Middle frontal gyrus (tissue), 1 donor: ENCODE results near the gene HIPK1.
"Not testable (repeated sequence)": the region's sequence is repeated elsewhere in the genome, so short reads cannot be mapped to it uniquely, and the experiment has no call there.

ENCODE experiments used
- DNase-seq: peaks from one replicate; pipeline ENCODE4 v3.0.0-alpha.2; 2015; ENCODE audit warnings: low spot score; ENCODE audit errors: extremely low spot score

HIPK1 gene

DNA sequence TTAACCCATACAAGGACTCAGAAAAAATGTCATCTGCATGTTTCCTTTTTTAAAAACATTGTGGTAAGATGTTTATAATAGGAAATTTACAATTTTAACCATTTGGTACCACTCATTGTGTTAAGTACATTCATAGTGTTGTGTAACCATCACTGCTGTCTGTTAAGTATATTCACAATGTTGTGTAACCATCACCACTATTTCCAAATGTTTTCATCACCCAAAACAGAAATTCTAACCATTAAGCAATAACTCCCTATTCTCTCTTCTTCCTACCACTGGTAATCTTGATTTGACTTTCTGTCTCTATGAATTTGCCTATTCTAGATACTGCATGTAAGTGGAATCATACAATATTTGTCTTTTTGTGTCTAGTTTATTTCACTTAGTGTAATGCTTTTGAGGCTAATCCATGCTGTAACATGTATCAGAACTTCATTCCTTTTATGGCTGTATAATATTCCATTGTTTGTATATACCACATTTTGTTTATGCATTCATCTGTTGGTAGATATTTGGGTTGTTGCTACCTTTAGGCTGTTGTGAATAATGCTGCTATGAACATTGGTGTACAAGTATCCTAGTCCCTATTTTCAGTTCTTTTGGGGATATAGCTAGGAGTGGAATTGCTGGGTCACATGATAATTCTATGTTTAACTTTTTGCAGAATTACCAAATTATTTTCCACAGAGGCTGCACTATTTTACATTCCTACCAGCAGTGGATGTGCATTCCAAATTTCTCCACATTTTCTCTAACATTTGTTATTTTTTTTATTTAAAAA is 14.1 kb downstream of the HIPK1 start:
- DNase-seq: no peak

DNA sequence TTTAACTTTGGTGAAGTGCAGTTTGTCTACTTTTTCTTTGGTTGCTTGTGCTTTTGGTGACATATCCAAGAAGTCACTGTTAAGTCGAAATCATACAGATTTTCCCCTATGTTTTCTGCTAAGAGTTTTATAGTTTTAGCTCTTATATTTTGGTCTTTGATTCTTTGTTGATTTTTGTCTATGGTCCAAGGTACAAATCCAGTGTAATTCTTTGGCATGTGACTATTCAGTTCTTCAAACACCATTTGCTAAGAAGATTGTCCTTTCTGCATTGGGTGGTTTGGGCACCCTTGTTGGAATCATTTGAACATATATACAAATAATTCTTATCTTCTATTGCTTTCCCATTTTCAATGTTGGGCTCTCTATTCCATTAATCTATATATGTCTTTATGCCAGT is 16.2 kb downstream of the HIPK1 start:
- DNase-seq: no peak

DNA sequence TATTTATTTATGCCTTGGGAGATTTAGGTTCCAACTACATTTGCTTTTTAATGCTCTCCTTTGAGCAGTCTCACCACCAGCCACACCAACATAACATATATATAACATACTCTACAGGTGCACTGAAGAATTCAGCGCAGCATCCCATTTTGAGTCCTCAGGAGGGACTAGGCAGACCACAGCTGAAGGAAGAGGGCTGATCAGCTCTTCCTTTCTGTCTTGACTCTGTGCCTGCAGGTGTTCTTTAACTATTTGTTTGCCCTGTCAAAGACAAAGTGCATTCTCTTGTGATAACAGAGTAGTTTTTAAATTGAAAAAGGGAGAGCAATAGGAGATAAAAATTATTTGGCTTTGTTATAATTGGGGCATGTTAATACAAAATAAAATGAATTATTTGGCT is 17.0 kb downstream of the HIPK1 start:
- DNase-seq: no peak

DNA sequence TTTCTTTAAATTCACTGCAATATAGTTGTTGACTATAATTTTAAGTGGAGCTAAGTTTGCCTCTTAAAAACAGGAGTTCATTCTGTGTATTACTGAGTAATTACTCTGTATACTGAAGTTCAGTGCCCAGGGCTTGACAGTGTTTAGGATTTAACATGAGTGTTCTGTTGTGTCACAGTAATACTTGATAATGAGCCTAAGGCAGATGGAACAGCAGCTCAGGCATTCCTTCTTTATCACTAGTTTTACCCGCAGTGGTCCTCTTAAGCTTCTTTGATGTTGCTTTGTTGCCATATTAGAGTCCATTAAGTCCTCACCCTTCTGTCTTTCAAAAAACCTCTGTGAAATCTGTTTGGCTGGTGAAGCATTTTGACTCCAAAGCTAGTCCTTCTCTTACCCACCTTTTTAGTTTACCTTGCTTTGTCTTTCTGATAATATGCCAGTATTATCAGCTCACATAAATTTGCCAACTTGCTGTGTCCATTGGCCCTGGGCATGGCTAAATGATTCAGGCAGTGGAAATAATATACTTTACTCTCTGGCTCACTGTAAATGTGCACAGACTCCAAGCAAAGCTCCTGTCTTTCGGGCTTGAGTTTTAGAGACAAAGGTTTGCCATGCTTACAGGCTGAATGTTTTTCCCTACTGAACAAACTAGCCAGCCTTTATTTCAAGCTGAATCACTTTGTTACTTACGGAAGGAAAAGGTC is 17.7 kb downstream of the HIPK1 start:
- DNase-seq: no peak

DNA sequence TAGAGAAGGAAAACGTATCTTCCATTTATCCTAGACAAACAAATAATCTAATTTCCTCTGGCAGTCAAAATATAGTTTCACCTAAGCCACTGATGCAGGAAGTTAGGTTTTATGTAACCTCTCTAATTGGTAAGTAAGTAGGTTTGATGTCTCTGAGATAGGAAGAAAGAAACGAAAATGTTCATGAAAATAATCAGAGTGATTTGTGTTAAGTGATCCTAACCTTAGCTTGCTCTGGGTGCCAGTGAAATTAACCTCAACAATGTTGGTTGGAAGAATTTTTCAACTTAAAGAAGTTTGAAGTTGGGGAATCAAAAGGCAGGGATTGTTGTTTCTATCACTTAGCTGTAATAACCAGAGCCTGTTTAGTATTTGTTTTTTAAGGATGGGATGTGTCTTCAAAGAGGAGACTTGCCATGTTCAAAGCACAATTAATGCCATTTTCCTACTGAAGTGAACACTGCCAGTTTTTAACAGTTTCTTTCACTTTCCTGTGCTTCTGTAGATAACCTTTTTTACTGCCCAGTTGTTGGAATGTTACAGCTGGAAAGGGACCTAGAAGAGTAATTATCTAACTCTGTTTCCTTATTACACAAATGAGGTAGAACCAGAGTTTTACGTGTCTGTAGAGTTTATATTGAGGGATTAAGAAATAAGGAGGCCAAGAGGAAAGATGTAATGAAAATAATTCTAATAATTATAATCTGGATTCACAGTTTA is 18.4 kb downstream of the HIPK1 start:
- DNase-seq: no peak

DNA sequence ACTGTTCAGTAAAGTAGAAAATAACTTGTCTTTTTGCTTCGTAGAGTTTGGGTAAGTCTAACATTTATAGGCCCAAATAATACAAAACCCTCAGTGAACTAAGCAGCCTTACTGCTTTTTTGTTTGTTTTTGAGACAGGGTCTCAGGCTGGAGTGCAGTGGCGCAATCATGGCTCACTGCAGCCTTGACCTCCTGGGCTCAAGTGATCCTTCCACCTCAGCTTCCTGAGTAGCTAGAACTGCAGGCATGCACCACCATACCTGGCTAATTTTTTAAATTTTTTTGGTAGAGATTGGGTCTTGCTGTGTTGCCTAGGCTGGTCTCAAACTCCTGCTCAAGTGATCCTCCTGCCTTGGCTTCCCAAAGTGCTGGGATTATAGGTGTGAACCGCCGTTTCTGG is 19.0 kb downstream of the HIPK1 start:
- DNase-seq: not testable (repeated sequence)

DNA sequence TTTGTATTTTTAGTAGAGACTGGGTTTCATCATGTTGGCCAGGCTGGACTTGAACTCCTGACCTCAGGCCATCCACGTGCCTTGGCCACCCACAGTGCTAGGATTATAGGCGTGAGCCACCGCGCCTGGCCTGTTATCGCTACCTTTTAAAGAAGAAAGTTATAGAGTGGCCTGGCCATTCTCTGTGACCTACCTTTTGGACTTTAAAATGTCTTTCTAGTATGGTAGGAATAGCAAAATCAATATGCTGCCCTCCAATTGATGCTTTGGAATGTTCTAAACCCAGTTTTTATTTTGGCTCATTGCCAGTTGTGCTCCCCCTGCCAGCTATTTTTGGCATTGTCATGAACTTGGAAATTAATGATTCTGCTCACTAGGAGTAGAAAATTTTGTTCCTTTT is 19.9 kb downstream of the HIPK1 start:
- DNase-seq: no peak

DNA sequence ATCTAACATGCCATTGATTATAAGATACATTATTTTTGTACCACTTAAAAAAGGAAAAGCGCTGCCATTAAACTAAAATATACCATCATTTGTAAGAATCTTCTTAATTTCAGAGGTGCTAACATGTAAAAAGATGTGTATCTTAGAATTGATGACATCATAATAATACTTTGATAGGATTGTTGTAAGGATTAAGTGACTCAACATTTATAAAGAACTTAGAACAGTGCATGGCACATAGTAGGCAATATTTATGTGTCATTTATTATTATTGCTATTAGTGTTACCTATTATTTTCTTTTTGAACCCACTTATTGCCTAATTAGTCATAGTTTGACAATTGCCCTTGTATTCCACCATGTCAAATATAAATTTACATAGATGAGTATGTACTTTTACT is 21.8 kb downstream of the HIPK1 start:
- no peak for DNase-seq

DNA sequence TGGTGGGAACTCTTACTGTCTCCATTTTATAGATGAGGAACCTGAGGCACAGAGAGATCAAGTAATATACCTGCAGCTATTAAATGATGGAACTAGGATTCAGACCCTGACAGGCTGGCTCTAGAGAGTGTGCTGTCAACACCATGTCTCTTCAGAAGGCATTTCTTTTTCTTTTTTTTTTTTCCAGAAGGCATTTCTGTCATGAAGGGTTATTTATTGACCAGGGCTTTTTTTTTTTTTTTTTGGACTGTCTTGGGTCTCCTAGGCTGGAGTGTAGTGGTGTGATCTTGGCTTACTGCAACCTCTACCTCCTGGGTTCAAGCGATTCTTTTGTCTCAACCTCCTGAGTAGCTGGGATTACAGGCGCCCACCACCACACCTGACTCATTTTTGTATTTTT is 22.6 kb downstream of the HIPK1 start:
- no peak for DNase-seq

DNA sequence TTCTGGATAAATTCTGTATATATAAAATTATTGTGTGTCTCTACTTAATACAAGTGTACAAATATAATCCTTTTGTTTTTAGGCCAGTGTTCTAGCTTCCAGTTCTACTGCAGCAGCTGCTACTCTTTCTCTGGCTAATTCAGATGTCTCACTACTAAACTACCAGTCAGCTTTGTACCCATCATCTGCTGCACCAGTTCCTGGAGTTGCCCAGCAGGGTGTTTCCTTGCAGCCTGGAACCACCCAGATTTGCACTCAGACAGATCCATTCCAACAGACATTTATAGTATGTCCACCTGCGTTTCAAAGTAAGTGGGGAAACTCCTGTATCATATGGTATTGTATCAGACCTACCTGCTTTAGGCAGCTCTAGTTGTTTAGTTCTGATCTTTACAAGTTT is 28.9 kb downstream of the HIPK1 start:
- no peak for DNase-seq

DNA sequence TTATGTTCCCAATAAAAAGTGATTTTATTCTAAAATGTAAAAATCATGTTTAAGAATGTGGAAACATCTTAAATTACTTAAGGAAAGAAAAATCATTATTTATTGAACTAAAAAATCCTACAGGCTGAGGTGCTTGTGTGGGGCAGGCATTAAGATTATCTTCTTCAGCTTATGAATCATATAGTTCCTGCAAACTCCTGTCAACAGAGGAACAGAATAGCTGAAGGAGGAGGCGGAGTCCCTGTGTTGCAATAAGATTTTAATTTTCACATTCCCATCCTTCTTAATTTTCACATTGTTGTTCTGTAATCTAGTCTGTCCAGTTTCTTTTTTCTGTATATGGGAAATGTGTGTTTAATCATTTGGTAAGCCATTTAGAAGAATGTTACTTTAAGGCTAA is 29.6 kb downstream of the HIPK1 start:
- no peak for DNase-seq

DNA sequence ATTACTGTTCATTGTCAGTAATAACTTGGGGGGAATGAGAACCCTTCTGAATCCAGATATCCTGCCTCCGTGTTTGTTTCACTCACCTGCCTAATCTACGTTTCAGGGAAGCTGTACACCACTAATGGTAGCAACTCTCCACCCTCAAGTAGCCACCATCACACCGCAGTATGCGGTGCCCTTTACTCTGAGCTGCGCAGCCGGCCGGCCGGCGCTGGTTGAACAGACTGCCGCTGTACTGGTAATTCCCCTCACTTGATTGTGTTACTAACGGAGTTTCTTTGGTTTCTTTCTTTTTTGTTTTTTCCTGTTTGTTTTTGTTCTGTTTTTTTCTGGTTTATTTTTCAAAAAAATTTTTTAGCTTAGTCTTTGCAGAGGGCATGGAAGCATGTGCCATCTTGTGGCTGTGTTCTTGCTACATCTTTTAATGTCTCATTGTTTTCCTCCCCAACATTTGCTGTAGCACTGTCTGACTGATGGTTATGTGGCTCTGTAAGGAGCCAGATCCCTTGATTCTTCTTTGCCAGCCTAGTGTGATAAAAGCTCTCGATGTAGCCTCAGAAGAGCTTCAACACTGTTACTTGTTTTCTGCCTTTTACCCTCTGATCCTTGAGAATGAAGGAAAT is 34.3 kb downstream of the HIPK1 start:
- no peak for DNase-seq

DNA sequence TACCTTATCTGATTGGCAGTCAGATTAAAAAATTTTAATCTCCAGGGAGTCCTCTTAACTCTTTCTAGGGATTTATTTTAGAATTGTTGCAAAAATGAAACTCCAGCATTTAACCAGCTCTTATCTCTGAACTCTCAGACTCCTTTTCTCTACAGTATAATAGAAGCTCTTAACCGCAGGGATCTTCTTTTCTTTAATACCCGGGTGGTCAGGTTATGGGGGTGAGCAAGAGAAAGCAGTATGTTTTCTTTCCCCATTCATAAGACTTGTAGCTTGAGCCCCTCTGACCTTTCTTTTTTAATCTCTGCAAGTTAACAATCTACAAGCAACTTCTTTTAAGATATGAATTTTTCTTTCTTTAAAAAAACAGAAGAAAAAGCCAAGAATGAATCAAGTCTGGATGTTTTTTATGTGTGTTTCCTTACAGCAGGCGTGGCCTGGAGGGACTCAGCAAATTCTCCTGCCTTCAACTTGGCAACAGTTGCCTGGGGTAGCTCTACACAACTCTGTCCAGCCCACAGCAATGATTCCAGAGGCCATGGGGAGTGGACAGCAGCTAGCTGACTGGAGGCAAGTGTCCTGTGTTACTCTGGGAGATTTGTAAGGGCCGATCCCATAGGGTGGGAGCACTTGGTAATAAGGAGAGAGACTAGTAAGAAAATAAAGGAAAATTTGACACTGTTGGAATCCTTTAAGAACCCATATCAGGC is 36.7 kb downstream of the HIPK1 start:
- no peak for DNase-seq

DNA sequence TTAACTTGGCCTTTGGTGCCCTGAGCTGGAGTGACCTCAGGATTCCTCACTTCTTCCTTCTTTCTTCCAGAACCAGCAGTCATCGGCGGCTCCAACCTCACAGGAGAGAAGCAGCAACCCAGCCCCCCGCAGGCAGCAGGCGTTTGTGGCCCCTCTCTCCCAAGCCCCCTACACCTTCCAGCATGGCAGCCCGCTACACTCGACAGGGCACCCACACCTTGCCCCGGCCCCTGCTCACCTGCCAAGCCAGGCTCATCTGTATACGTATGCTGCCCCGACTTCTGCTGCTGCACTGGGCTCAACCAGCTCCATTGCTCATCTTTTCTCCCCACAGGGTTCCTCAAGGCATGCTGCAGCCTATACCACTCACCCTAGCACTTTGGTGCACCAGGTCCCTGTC is 43.8 kb downstream of the HIPK1 start:
- DNase-seq: no peak

DNA sequence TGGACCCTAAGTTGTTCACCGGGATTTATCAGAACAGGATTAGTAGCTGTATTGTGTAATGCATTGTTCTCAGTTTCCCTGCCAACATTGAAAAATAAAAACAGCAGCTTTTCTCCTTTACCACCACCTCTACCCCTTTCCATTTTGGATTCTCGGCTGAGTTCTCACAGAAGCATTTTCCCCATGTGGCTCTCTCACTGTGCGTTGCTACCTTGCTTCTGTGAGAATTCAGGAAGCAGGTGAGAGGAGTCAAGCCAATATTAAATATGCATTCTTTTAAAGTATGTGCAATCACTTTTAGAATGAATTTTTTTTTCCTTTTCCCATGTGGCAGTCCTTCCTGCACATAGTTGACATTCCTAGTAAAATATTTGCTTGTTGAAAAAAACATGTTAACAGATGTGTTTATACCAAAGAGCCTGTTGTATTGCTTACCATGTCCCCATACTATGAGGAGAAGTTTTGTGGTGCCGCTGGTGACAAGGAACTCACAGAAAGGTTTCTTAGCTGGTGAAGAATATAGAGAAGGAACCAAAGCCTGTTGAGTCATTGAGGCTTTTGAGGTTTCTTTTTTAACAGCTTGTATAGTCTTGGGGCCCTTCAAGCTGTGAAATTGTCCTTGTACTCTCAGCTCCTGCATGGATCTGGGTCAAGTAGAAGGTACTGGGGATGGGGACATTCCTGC is 46.2 kb downstream of the HIPK1 start:
- no peak for DNase-seq

DNA sequence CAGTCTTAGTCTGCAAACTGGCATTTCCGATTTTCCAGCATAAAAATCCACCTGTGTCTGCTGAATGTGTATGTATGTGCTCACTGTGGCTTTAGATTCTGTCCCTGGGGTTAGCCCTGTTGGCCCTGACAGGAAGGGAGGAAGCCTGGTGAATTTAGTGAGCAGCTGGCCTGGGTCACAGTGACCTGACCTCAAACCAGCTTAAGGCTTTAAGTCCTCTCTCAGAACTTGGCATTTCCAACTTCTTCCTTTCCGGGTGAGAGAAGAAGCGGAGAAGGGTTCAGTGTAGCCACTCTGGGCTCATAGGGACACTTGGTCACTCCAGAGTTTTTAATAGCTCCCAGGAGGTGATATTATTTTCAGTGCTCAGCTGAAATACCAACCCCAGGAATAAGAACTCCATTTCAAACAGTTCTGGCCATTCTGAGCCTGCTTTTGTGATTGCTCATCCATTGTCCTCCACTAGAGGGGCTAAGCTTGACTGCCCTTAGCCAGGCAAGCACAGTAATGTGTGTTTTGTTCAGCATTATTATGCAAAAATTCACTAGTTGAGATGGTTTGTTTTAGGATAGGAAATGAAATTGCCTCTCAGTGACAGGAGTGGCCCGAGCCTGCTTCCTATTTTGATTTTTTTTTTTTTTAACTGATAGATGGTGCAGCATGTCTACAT is 47.6 kb downstream of the HIPK1 start:
- no peak for DNase-seq

DNA sequence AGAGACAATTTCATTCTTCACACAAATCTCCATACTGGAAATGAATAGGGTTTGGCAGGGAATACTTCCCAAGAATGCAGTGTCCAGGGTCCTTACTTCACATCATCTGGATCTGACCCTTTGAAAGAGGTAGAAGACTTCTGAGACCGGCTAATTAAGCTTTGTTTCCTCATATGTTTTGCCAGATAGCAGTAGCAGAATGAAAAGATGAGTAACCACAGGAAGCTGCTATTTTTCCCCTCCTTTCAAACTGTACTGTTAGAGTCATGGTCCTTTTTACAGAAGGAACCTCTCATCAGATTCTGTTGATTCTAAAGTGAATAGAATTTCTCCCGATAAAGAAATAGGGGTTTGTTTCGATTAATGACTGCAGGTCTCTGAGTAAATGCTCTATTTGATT is 48.8 kb downstream of the HIPK1 start:
- no peak for DNase-seq

DNA sequence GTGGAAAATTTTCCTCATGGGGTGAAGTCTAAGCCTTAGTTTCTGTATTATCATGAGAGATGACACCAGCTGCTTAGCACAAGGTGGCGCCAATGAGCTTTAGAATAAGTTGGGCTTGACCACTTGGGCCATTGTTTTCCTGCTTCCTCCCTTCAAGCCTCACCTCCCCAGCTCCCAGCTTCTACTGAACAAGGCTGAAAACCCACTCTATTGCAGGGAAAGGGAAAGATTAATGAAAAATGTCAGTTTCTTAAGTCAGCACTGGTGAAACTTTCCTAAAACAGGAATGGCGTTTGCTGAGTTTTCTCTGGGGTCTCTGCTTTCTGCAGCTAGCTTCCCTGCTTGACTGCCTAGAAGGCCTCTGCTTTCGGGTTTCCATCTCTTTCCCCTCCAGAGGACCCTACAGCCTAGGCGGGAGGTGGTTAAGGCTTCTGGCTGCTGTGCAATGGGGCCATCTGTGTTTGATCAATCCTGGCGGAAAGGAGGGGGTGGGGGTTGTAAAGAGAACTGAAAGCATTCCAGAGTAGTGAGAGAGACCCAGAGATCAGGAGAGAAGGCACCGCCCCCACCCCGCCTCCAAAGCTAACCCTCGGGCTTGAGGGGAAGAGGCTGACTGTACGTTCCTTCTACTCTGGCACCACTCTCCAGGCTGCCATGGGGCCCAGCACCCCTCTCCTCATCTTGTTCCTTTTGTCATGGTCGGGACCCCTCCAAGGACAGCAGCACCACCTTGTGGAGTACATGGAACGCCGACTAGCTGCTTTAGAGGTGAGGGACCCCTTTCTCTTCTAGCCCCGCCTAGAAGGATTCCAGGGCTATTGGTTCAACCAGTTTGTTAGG is 50.0 kb downstream of the HIPK1 start, which contains the start of gene OLFML3:
Gene OLFML3, plus strand, starts transcription at position 612 of the 840 bp plus-strand sequence. Its CDS starts 43 bp downstream, at position 655.
- peak; percentile 79 for DNase-seq

DNA sequence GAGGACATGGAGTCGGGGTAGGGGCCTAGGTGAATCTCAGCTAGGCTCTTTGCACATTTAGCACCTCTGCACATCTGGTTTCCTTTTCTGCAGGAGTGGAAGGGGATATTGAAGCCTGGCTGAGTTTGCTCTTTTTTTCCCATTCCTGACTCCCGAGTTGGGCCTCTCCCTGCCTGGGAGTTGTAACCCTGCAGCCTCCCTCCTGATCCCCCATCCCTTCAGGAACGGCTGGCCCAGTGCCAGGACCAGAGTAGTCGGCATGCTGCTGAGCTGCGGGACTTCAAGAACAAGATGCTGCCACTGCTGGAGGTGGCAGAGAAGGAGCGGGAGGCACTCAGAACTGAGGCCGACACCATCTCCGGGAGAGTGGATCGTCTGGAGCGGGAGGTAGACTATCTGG is 51.0 kb downstream of the HIPK1 start:
- DNase-seq: no peak
